Stimulated activated CD4-positive, alpha-beta T cell treated with anti-CD3 and anti-CD28 coated beads, TNF-alpha, amount 100 ng/mL, for 24 hours (primary cell): ENCODE measurements around the gene SLC25A21.
"Not testable (repeated sequence)": the region's sequence is repeated elsewhere in the genome, so short reads cannot be mapped to it uniquely, and the experiment has no call there.

Experiments used
- DNase-seq, 3 experiments: peaks; one replicate each; pipeline ENCODE4 v3.0.0-alpha.2; 2020; ENCODE audit warnings: low read depth in 3 of 3

The SLC25A21 gene

DNA sequence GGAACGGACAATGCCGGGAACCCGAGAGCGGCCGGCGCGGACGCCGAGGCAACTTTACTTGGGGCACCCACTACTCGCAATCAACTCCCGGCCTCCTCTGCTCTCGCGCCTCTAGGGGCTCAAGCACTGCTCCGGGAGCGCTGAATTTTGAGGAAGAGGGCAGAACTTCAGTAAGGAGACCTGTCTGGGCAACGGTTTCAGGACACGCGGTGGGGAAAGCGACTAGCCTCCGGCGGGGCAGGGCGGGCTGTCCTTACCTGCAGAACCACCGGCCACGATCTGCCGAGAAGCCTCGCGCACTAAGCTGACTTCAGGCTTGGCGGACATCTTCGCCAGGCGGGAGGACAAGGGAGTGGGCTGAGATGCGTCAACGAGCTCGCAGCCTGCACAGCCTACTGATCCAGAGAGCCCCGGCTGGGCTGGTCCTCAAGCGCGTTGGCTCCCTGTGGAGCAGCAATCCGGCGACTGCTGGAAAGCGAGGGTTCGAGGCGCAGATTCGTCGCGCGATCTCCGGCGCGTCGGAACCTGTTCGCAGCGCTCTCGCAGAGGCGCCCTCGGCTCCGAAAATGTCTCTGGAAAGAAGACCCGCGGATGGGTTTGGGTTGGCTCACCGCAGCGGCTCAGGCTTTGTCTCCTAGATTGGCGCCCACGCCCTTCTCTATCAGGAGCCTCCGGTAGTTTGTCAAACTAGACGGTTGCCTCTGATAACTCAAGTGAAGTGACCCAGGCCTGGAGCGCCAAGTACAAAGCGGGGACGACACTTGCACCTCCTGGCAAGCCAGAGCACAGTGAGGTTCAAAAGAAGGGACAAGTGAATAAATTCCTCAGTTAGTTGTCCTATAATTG, at the start of gene SLC25A21:
Gene SLC25A21, minus strand, starts transcription at position 583 of the 846 bp plus-strand sequence.
- DNase-seq = peak in 1 of 3 experiments; percentile 2

DNA sequence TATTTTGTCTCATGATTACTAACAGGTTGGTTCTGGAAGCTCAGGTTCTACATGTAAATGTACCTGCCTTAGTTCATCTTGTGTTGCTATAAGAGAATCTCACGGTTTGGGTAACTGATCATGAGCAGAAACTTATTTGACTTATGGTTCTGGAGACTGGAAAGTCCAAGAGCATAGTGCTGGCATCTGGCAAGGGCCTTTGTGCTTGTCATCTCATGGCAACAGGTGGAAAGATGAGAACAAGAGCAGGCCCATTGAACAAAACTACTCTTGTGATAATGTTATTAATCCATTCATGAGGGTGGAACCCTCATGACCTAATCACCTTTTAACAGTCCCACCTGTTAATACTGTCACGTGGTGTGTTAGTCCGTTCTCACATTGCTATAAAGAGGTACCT, 48.7 kb upstream of the SLC25A21 start:
- DNase-seq = no peak

DNA sequence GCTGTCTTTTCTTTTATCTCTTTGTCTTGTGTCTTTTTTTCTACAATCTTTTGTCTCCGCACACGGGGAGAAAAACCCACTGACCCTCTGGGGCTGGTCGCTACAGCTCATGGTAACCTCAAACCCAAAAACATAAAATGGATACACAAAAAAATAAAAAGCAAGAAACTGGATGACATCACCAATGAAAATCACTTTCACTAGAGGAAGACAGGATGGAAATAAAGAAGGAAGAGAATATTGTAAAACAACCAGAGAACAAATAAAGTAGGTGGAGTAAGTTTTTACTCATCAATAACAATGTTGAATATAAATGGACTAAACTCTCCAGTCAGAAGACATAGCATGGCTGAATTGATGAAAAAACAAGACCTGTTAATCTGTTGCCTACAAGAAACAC, 42.9 kb upstream of the SLC25A21 start:
- no peak for DNase-seq

DNA sequence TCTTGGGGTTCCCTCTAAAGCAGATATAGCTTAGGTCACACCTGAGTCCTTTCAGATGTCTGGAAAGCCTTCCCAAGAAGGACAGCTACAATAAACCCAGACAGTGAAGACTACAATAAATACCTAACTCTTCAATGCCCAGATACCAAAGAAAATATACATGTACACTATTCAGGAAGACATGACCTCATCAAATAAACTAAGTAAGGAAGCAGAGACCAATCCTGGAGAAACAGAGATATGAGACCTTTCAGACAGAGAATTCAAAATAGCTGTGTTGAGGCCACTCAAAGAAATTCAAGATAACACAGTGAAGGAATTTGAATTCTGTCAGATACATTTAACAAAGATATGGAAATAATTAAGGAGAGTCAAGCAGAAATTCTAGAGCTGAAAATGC, 40.6 kb upstream of the SLC25A21 start:
- DNase-seq = no peak

DNA sequence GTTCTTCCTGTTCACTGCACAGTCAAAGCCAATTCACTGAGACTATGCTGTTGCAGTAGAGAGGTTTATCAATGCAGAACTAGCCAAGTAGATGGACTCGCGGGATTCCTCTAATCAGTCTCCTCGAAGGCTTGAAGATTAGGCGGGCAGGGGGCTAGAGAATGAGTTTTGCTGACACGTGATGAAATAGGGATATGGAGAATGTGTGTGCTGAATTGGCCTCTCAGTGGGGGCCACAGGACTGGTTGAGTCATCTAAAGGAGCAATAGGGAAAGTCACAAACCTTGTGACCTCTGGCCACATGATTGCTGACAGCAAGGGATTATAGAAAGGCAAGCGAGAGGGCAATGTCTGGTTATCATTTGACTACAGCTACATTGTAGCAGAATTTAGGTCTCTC, 38.0 kb upstream of the SLC25A21 start:
- DNase-seq = no peak

DNA sequence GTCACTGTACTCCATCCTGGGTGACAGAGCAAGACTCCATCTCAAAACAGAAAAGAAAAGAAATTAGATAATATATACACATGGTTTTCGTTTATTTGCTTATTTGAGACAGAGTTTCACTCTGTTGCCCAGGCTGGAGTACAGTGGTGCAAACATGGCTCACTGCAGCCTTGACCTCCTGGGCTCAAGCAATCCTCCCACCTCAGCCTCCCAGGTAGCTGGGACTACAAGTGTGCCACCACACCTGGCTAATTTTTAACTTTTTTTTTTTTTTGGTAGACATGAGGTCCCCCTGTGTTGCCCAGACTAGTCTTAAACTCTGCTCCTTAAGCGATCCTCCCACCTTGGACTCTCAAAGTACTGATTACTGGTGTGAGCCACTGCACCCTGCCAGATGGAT, 37.2 kb upstream of the SLC25A21 start:
- DNase-seq = not testable (repeated sequence)

DNA sequence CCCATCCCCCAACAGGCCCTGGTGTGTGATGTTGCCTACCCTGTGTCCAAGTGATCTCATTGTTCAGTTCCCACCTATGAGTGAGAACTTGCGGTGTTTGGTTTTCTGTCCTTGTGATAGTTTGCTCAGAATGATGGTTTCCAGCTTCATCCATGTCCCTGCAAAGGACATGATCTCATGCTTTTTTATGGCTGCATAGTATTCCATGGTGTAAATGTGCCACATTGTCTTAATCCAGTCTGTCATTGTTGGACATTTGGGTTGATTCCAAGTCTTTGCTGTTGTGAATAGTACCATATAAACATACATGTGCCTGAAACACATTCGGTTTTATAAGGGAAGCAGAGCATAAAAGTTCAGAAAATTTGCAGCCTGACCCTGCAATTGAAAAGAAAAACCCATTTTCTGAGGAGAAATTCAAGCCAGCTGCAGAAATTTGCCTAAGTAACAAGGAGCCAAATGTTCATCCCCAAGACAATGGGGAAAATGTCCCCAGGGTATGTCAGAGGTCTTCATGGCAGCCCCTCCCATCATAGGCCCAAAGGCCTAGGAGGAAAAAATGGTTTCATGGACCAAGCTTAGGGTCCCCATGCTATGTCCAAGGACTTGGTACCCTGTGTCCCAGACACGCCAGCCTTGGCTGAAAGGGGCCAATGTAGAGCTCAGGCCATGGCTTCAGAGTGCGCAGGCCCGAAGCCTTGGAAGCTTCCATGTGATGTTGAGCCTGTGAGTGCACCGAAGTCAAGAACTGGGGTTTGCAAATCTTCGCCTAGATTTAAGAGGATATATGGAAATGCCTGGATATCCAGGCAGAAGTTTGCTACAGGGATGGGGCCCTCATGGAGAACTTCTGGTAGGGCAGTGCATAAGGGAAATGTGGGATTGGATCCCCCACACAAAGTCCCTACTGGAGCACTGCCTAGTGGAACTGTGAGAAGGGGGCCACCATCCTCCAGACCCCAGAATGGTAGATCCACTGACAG, 33.5 kb upstream of the SLC25A21 start:
- not testable (repeated sequence) for DNase-seq

DNA sequence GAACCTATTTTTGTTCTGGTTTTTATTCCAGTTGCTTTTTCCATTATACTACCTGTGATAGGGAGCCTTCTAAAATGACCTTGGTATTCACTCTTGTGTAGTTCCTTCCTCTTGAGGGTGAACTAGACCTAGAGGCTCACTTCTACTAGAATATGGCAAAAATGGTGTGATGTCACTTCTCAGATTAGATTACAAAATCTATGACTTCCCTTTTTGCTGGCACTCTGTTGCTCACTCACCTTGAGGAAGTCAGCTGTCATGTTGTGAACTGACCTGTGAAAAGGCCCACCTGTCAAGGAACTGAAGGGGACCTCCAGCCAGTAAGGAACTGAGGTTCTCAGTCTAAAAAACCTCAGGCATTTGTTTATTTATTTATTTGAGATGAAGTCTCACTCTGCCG, 31.0 kb upstream of the SLC25A21 start:
- DNase-seq = no peak

DNA sequence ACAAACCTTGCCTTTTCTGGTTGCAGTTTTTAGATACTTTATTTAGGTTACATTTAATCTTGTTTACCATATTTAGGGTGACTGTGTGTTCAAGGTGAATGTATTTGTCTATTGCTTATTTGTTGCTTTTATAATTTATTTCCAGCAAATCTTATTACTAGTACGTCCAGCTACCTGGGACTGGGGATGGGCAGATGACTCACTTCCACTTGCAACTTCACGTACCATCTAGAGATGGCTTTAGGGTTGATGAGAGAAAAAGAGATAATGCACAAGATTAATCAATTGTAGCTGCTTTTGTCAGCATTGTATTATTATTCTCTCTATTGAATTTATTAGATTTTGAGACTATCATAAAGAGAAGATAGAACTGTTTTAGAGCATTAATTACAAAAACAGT, 30.4 kb upstream of the SLC25A21 start:
- no peak for DNase-seq

DNA sequence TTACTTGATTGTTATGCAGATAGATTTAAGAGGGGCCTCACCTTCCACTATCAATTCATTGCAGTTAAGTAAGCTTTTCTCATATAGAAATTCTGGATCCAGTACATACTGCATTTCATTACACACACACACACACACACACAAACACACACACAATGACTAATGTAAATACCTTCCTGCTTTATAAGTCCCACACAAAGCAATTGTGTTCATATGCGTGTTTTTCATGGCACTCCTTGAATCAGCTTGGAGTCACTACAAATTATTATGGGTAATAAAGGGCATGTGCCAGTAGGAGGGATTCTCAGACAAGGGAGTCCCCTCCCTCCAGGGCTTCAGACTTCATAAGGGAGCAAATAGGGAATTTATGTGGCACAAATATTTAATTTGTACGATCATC, 29.9 kb upstream of the SLC25A21 start:
- no peak for DNase-seq

DNA sequence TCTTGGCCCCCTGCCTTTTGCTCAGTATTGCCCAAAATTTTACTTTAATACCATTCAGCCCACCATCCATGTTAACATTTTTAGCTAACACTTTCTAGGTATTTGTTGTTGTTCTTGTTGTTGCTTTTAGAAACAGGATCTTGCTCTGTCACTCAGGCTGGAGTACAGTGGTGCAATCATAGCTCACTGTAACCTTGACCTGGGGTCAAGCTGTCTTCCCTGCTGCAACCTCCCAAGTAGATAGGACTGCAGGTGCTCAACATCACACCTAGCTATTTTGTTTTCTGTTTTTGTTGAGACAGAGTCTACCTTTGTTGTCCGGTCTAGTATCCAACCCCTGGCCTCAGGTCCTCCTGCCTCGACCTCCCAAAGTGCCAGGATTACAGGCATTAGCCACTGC, 29.3 kb upstream of the SLC25A21 start:
- no peak for DNase-seq

DNA sequence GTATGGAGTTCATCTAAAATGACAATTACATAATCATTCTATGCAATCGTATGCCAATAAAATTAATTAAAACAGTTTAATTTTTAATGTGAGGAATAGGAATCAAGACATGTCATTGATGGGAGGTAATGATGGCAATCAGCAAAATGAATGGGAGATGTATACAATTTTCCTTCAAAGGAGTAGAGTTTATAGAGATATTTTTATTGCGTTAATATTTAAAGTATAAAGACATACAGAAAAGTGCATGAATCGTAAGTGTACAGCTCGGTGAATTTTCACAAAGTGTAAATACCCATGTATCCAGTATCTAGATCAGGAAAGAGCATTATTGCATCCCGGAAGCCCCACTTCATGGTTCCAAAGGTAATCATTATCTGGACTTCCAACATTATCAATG, 26.5 kb upstream of the SLC25A21 start:
- DNase-seq = no peak

DNA sequence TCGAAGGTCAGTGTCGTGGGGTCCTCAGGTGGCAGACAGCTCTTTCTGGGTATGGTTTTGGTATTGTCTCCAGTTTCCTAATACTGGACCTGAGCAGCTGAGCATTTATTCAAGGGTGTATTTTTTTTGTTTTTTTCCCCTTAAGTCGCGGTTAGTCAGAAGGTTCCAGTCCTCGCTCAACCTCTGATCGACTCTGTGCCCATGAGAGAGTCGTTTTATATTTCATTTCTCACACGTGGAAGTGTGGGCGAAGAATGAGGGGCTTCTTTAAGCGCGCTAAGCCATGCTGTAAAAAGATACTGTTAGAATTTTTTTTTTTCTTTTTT, 25.8 kb upstream of the SLC25A21 start:
- no peak for DNase-seq

DNA sequence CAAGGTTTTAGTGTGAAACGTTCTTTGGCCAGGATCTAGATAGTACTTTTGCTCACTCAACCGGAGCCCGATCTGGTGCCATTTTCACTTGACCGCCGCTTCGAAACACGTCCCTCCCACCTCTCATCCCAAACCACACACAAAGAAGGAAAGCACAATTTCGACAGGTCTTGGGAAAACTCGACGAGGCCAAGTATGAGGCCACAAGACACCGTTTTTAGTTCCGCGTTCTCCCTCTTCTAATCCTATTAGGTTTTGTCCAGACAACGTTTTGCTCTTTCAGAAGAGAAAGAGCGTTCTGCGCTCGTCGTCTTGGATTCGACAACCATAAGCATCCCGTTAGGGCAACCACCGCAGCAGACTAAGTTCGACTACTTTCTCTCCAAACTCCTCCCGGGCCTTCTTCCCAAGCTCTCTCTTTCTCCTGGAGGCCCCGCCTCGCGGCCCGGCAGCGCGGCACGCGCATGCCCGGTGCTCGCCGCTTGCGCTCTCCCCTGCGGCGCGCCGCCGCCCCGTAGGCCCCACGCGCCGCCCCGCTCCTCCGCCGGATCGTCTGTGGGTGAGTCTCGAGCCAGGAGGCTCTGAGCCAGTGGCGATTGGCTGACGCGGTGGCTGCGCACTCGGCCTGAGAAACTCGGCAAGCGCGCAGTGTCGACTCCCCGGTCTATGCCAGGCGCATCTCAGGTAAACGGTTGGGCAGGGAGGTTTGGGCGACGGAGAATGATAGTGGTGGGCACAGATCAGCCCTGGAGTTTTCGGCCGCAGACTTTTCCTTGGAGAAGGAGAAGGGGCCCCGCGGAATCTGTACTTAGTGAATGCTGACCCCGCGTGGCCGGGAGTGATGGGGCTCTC, 25.2 kb upstream of the SLC25A21 start, which contains the start of gene MIPOL1:
Gene MIPOL1, plus strand, starts transcription at position 517 of the 852 bp plus-strand sequence. CDS start 49,952 bp downstream, outside the sequence.
- peak in 2 of 3 experiments; percentile 14 to 25 for DNase-seq

DNA sequence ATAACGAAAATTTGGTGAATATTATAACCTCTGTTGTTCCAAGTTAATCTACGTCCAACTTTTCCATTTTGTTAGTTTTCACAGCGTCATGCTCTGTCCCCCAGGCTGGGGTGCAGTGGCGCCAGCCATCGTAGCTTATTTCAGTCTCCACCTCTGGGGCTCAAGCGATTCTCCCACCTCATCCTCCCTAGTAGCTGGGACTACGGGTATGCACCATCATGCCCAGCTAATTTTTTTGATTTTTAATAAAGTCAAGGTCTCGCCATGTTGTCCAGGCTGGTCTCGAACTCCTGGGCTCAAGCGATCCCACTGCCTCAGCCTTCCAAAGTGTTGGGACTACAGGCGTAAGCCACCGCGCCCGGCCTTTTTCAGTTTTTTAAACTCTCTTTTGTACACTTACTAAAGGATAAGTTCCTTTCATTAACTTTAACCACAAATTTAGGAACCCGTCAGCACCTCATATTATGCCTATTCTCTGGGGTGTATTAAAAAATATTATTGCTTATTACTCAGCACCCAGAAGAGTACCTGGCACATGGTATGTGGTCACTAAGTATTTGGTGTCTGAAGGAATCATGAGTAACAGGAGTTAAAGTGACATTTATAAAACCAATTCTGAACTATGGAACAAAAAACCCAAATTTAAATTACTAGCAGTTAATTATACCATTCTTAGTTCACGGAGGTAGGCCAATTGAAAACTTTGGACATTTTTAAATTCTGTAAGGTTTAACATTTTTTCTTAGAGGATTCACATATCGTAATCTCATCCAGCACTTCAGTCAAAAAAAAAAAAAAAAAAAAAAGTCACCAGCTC, 24.4 kb upstream of the SLC25A21 start:
- no peak for DNase-seq

DNA sequence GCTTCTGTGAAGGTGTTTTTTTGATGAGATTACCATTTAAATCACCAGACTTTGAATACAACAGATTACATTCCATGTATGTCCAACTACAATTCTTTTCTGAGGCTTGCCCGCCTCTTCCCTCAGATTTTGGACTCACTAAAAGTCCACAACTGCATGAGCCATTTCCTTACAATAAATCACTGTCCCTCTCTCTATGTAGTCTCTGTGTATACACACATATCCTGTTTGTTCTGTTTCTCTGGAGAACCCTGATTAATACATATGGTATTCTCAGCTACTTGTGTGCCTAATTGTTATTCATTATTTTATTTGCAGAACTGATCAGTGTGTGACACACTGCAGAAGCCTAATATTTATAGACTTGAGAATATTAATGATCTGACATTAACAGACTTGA, 22.9 kb upstream of the SLC25A21 start:
- no peak for DNase-seq

DNA sequence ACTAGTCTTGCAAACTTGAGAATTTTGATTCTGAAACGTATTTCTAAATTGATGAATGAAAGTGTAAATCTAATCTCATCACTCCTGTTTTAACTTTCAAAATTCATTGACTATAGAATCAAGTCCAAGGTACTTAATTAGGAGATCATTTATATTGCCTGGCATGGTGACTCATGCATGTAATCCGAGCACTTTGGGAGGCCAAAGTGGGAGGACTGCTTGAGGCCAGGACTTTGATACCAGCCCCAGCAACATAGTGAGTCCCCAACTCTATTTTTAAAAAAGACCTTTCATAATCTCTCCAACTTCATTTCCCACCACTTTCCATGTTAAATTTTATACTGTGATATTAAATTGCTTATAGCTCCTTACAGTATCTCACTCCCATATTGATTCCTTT, 22.3 kb upstream of the SLC25A21 start:
- no peak for DNase-seq

DNA sequence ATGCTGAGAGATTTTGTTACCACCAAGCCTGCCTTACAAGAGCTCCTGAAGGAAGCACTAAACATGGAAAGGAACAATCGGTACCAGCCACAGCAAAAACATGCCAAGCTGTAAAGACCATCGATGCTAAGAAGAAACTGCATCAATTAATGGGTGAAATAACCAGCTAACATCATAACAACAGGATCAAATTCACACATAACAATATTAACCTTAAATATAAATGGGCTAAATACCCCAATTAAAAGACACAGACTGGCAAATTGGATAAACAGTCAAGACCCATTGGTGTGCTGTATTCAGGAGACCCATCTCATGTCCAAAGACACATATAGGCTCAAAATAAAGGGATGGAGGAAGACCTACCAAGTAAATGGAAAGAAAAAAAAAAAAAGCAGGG, 17.3 kb upstream of the SLC25A21 start:
- DNase-seq = not testable (repeated sequence)

DNA sequence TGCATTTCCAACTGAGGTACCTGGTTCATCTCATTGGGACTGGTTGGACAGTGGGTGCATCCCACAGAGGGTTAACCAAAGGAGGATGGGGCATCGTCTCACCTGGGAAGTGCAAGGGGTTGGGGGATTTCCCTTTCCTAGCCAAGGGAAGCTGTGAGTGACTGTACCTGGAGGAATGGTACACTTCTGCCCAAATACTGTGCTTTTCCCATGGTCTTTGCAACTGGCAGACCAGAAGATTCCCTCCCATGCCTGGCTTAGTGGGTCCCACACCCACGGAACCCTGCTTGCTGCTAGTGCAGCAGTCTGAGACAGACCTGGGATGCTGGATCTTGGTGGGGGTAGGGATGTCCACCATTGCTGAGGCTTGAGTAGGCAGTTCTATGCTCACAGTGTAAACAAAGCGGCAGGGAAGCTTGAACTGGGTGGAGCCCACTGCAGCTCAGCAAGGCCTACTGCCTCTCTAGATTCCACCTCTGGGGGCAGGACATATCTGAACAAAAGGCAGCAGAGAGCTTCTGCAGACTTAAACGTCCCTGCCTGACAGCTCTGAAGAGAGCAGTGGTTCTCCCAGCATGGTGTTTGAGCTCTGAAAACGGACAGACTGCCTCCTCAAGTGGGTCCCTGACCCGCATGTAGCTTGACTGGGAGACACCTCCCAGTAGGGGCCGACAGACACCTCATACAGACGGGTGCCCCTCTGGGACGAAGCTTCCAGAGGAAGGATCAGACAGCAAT, 15.6 kb upstream of the SLC25A21 start:
- DNase-seq = not testable (repeated sequence)

DNA sequence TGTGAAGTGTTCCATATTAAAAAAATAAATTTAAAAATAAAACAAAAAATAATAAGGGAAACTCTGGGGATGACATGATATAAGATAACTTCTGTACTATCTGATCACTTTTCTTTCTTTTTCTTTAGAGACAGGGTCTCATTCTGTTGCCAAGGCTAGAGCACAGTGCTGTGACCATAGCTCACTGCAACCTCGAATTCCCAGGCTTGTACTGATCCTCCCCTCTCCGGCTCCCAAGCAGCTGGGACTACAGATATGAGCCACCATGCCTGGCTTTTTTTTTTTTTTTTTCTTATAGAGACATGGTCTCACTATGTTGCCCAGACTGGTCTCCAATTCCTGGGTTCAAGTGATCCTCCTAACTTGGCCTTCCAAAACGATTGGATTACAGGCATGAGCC, 14.9 kb upstream of the SLC25A21 start:
- DNase-seq = no peak
